Right ventricle myocardium superior (tissue), 1 donor: ENCODE data around the gene IGFBP1. TPM values are rescaled to one million over a fixed set of nuclear protein-coding genes. Genes with fewer than 3 reads are reported as not detected.

Experiments used
- ATAC-seq: fragments of 200-7000 bp; cut with Tn5 transposase; one replicate; pipeline ENCODE4 v1.9.1; 2020; ENCODE audit warnings: mild to moderate bottlenecking; ENCODE audit not compliant: poor library complexity
- DNase-seq: peaks from one replicate; pipeline ENCODE4 v3.0.0-alpha.2; 2020
- intact Hi-C: fragments of 100-400 bp; cut with DNase I; formaldehyde crosslinking; loops from one replicate; pipeline ENCODE4 v1.11.2; 2022
- total RNA-seq: library from RNA; stranded (reverse); fragmentation: NEBNext Ultra II Directional; extraction: Animal tissue kit (Norgen Biotek cat#: 25700); gene quantifications from one replicate; pipeline ENCODE4 v1.2.1, GENCODE V29; 2021
- donor health status: DM: no; HTN: yes; CAD: no; lungs with severe emphysema.

IGFBP1 gene
- total RNA-seq, 1 donor from 2014 or later: not detected

DNA sequence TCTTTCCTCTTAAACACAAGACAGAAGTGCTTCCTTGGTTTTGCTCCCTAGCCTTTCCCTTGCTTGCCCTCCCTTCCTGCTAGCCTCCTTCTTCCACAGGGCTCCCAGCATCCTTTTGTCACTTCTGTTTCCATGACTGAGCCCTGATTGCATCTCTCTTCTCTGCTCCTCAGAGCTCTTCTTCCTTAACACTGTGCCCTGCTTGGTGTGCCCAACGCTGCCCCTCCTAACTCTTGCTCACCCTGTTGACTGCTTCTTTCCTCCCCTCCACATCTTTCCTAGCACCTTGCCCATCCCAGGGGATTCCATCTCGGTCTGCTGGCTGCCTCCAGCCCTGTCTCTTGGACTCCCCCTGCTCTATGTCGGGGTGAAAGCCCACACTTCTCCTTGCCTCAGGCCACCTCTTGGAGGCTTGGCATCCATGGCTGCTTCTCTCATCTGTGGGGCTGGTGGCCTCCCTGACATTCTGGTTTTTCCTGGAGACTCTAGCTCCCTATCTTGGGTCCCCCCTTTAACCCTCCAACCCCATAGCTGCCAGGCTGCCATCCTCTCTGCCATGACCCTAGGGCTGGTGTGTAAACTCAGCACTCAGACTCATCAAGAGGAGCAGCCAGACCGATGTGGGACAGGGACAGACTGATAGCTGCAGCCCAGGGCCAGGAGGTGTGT lies 5.8 kb downstream of the IGFBP1 start:
- intact Hi-C loops: no loop called here
- DNase-seq (no peak), ATAC-seq (no peak)

DNA sequence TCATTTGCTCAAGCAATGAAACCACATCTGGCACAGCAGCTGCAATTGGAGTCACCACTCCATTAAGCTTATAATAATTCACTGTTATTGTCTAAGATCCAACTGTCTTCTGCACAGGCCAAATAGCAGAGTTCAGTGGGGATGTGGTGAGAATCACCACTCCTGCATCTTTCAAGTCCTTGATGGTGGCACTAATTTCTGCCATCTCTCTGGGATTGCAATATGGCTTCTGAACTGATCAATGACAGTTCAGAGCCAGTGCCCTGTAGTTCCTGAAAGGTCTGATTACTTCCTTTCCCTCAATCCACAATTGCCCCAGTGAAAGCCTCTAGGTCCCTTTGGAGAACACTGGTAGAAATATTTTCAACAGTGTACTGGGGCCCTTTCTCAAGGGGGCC lies 6.4 kb downstream of the IGFBP1 start:
- DNase-seq (no peak), ATAC-seq (no peak)
- intact Hi-C loops: no loop called here

DNA sequence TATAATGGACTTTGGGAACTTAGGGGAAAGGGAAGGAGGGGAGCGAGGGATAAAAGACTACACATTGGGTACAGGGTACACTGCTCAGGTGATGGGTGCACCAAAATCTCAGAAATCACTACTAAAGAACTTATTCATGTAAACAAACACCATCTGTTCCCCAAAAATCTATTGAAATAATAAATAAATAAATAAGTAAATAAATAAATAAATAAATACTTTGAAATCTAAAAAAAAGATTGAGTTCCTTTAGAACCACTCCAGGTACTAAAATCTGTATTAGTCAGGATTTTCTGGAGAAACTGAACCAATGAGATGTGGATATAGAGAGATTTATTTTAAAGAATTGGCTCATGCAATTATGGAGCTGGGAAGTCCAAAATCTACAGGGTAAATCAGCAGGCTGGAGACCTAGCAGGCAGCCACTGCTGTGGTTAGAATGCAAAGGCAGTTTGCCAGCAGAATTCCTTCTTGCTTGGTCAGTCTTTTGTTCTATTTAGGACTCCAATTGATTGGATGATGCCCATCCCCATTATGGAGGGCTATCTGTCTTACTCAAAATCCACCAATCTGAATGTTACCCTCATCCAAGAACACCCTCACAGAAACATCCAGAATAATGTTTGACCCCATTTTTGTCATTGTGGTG lies 8.9 kb downstream of the IGFBP1 start:
- DNase-seq: no peak
- intact Hi-C loops: no loop called here
- no peak for ATAC-seq

GRCh38 chr7:45898222-45898621 lies 9.9 kb downstream of the IGFBP1 start:
- ATAC-seq (no peak), DNase-seq (no peak)
- intact Hi-C loops: no loop called here

DNA sequence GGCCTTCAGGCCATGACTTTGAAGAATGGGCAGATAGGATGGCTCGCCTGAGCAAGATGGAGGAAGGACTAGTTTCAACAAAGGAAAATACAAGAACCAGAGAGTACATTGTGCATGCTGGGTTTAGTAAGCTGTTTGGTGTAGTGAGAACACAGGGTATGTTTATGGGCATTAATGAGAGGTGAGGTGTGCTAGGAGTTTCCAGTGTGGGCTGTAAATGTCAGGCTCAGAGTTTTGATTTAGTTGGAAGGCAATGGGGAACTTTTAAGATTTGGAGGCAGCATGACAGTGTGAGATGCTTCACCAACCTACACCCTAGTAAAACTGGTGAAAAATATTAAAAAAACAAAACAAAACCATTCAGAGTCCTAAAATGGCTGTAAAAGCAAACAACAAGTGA lies 13.3 kb downstream of the IGFBP1 start:
- ATAC-seq (no peak), DNase-seq (no peak)
- intact Hi-C loops: no loop called here

- ATAC-seq (no peak), DNase-seq (no peak)
- intact Hi-C loops: no loop called here
Measured at GRCh38 chr7:45902820-45903219, 14.5 kb downstream of the IGFBP1 start.

- DNase-seq: no peak
- ATAC-seq: no peak
- intact Hi-C loops: no loop called here
Measured at GRCh38 chr7:45909561-45909960, 21.3 kb downstream of the IGFBP1 start.

GRCh38 chr7:45910855-45911254 lies 22.6 kb downstream of the IGFBP1 start:
- ATAC-seq (no peak), DNase-seq (no peak)
- intact Hi-C loops: no loop called here

GRCh38 chr7:45911311-45911710 lies 23.0 kb downstream of the IGFBP1 start:
- intact Hi-C loops: no loop called here
- no peak for DNase-seq
- ATAC-seq: no peak

DNA sequence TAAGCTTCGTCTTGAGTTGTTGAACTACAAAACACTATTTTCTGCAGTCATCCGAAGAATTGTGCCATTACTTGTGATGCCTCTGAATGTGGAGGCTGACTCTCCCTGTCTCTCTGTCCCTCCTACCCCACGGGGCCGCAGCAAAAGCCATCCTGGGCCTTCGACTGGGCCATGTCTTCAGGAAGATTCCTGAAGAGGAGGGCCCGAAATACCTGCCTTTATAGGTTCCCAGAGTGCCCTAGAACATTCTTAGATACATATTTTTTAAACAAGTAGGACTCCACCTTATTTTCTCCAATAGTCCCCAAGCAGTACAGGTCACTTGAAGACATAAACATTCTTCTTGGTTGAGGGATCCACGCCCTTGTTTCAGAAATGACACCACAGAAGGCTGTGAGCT lies 24.7 kb downstream of the IGFBP1 start:
- no peak for ATAC-seq
- no peak for DNase-seq
- intact Hi-C loops: no loop called here

GRCh38 chr7:45914911-45915310 lies 26.6 kb downstream of the IGFBP1 start:
- DNase-seq (no peak), ATAC-seq (no peak)
- intact Hi-C loops: no loop called here

DNA sequence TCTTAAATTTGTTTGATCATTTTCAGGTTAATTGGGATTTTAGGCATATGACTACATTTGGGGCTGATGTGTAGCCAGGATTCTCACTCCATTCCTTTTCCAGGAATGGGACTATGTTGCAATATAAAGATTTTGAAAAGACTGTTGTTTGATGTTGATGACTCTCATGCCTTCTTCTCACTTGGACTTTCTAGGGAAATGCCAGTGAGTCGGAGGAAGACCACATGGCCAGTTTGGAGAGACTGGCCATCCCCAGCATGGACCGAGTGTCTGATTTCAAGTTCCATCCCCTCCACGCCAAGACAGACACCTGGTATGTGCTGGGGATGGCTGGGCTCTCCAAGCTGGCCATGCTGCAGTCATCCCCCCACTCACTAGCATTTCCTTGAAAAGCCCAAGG lies 27.3 kb downstream of the IGFBP1 start:
- DNase-seq (no peak), ATAC-seq (no peak)
- intact Hi-C loops: no loop called here

- intact Hi-C loops: no loop called here
- no peak for ATAC-seq
- no peak for DNase-seq
Measured at GRCh38 chr7:45917064-45917463, 28.8 kb downstream of the IGFBP1 start.

DNA sequence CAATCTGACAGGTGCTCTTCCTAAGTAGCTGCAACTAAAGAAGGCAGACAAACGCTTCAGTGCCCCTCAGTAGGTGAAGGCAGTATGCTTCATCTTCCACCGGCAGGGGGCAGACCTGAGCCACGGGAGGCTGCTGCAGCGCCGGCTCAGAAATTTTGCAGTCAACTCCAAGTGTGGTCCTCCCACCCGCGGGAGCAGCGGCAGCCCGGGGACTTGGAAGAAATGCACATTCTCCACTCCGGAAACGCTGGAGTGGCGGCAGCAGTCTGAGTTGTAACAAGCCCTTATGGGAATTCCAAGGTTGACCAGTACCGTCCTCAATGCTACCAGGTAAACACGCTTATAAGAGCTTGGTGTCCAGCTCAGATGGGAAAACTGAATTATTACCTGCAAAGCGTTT lies 29.4 kb downstream of the IGFBP1 start:
- intact Hi-C loops: no loop called here
- ATAC-seq: peak; percentile 57
- DNase-seq: peak; percentile 86

DNA sequence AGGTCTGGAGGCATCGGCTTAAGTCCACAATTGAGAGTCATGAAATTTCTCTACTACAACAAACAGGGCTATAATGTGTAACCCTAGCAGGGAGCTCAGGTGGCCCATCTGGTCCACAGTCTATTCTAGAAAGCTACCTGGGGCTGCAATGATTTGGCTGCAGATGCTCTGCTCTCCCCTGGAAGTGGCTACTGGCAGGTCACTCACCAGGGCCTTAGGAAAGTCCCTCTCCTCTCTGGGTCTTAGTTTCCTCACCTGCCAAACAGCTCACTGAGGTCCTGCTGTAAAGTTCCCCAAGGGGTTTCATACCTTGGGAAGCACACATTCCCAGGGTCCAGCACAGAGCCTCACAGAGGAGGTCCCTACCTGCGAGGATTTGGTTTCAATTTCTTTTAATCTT lies 30.3 kb downstream of the IGFBP1 start:
- intact Hi-C loops: no loop called here
- ATAC-seq: no peak
- no peak for DNase-seq

- ATAC-seq: no peak
- intact Hi-C loops: no loop called here
- DNase-seq: no peak
Measured at GRCh38 chr7:45919231-45919784, 31.0 kb downstream of the IGFBP1 start.

GRCh38 chr7:45919993-45920459 lies 31.7 kb downstream of the IGFBP1 start:
- no peak for ATAC-seq
- no peak for DNase-seq
- intact Hi-C loops: loop anchor here (2.0 to 10.0 kb wide), 3 partner anchors 1167 to 1315 kb away; no protein-coding TSS in a partner anchor

DNA sequence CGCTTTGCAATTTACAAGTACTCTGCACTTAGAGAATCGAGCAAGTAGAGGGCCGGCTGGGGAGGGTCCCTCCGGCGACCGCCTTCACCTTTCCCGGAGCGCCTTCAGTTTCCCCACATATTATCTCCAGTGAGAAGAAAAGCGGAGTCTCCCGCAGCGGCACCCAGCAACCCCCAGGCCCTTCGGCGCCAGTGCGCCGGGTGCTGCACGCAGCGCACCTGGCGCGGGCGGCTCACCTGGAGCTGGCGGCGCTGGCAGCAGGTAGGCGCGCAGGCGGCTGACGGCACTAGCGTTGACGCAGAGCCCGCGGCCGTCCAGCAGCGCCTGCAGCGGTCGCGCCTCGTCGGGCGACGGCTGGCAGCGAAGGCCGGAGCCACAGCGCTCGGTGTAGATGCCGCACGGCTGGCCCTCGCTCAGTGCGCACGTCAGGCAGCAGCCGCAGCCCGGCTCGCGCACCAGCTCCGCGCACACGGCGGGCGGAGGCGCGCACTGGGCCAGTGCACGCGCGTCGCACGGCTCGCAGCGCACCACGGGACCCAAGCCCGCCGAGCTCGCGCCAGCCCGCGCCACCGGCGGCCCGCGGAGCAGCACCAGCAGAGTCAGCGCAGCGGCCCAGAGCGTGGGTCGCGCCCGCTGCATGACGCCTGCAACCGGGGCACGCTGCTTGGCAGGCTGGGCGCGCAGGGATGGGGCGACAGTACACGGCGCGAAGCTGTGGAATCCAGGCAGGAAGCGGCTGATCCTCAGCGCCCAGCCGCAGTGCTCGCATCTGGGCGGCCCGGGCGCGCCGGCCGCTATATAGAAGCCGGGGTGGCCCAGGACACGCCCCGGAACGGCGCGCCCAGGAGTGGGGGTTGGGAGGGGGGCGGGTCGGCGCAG lies 32.5 kb downstream of the IGFBP1 start, which contains the start of gene IGFBP3:
IGFBP3 (minus strand) TSS at position 771 of the 879 bp plus-strand sequence; CDS start at position 639, 132 bp downstream.
- DNase-seq (peak; percentile 72), ATAC-seq (peak; percentile 81)
- intact Hi-C loops: loop anchor here (2.0 to 10.0 kb wide), 3 partner anchors 1167 to 1314 kb away; no protein-coding TSS in a partner anchor

DNA sequence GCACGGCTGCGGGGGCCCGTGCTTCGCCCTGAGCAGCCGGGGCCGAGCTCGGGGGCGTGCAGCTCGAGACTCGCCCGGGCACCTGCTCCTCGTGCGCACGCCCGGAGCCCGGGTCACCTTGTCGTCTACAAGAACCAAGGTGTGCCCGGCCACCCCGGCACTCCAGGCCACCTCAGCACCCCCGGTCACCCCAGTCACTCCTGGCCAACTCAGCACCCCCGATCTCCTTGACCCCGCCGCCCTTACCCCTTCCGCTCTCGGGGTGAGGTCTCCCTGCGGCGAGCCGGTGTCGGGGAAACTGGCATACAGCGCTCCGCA lies 33.1 kb downstream of the IGFBP1 start:
- peak; percentile 7 for ATAC-seq

More for the DNA sequence above, 33.1 kb downstream of the IGFBP1 start:
- DNase-seq: peak; percentile 53
- intact Hi-C loops: loop anchor here (2.0 to 10.0 kb wide), 3 partner anchors 1166 to 1313 kb away; no protein-coding TSS in a partner anchor
